ENCODE data around the gene AXL. TPM values are rescaled to one million over a fixed set of nuclear protein-coding genes. Genes with fewer than 3 reads are reported as not detected.
"Not testable (repeated sequence)": the region's sequence is repeated elsewhere in the genome, so short reads cannot be mapped to it uniquely, and the experiment has no call there.

Gene AXL
- total RNA-seq, 1 donor from 2014 or later: 206 TPM

- no peak for DNase-seq (ENCODE audit: low read depth)
- no peak overlapping the region for H3K4me3 ChIP-seq (ENCODE audit: low read depth, low read length)
- TF ChIP-seq CTCF (conservative IDR thresholded peaks at IDR 0.05; ENCODE audit: low read depth, low read length): no peak
Measured at GRCh38 chr19:41198559-41198958, 20.5 kb upstream of the AXL start.

- no peak for TF ChIP-seq CTCF (conservative IDR thresholded peaks at IDR 0.05; ENCODE audit: low read depth, low read length)
- no peak overlapping the region for H3K4me3 ChIP-seq (ENCODE audit: low read depth, low read length)
- no peak for DNase-seq (ENCODE audit: low read depth)
Measured at GRCh38 chr19:41203371-41203770, 15.7 kb upstream of the AXL start.

- not testable (repeated sequence) for H3K4me3 ChIP-seq (ENCODE audit: low read depth, low read length); DNase-seq (ENCODE audit: low read depth)
- TF ChIP-seq CTCF (conservative IDR thresholded peaks at IDR 0.05; ENCODE audit: low read depth, low read length): peak; percentile 97
Measured at GRCh38 chr19:41204338-41204737, 14.7 kb upstream of the AXL start.

- TF ChIP-seq CTCF (conservative IDR thresholded peaks at IDR 0.05; ENCODE audit: low read depth, low read length): peak; percentile 54
- DNase-seq (ENCODE audit: low read depth): no peak
- no peak overlapping the region for H3K4me3 ChIP-seq (ENCODE audit: low read depth, low read length)
Measured at GRCh38 chr19:41205995-41206394, 13.0 kb upstream of the AXL start.

GRCh38 chr19:41206456-41206855 lies 12.6 kb upstream of the AXL start:
- H3K4me3 ChIP-seq (ENCODE audit: low read depth, low read length): no peak overlapping the region
- no peak for TF ChIP-seq CTCF (conservative IDR thresholded peaks at IDR 0.05; ENCODE audit: low read depth, low read length)
- no peak for DNase-seq (ENCODE audit: low read depth)

GRCh38 chr19:41206926-41207750 lies 11.9 kb upstream of the AXL start:
- no peak for TF ChIP-seq CTCF (conservative IDR thresholded peaks at IDR 0.05; ENCODE audit: low read depth, low read length)
- H3K4me3 ChIP-seq (ENCODE audit: low read depth, low read length): no peak overlapping the region
- DNase-seq (ENCODE audit: low read depth): no peak

- TF ChIP-seq CTCF (conservative IDR thresholded peaks at IDR 0.05; ENCODE audit: low read depth, low read length): no peak
- no peak overlapping the region for H3K4me3 ChIP-seq (ENCODE audit: low read depth, low read length)
- no peak for DNase-seq (ENCODE audit: low read depth)
Measured at GRCh38 chr19:41214161-41214560, 4.9 kb upstream of the AXL start.

All from epithelial cell of proximal tubule (primary cell).